Endothelial cell of umbilical vein (primary cell): ENCODE data around the gene ATXN10.

ENCODE experiments used
- CTCF ChIP-seq, 2 donors: IDR thresholded peaks; 1 replicate in 1 of 2; 2 replicates in 1 of 2; pipeline ENCODE4 v1.5.1; 2011; ENCODE audit warnings: low read length in 2 of 2, mild to moderate bottlenecking in 2 of 2, moderate library complexity in 2 of 2, control low read depth in 1 of 2, inconsistent platforms in 1 of 2, low read depth in 1 of 2; ENCODE audit not compliant: insufficient read depth in 1 of 2; ENCODE audit errors: extremely low read depth in 1 of 2
- POLR2A ChIP-seq: IDR thresholded peaks from 2 replicates; pipeline ENCODE4 v1.6.1; 2012; ENCODE audit warnings: low read depth, mild to moderate bottlenecking, control low read depth, low read length
- POLR2AphosphoS5 ChIP-seq: IDR thresholded peaks from 2 replicates; pipeline ENCODE4 v1.6.1; 2012; ENCODE audit warnings: low read depth, mild to moderate bottlenecking, control low read depth, low read length, moderate library complexity; ENCODE audit not compliant: insufficient read depth

- no peak for TF ChIP-seq CTCF (IDR thresholded peaks at IDR 0.05; ENCODE audit: extremely low read depth in 1 of 2, insufficient read depth in 1 of 2, low read depth in 1 of 2, low read length in 2 of 2)
- no peak for TF ChIP-seq POLR2A
- TF ChIP-seq POLR2AphosphoS5 = no peak
Observed at GRCh38 chr22:45757936-45758335, 86.3 kb downstream of the ATXN10 start.
